BLaER1 treated with 17β-estradiol and CSF1 and Interleukin-3, amounts not matched to agents 10 nM and 100 nM (cell line): ENCODE measurements around the gene PTPN3.

ENCODE experiments used
- H3K27ac ChIP-seq, 11 experiments: shearing (Covaris generic); formaldehyde crosslinking; 2 replicates each; pipeline ENCODE4 v1.8.1; 2022
- H3K27me3 ChIP-seq, 11 experiments: shearing (Covaris generic); formaldehyde crosslinking; 2 replicates each; pipeline ENCODE4 v1.8.1; 2022
- H3K36me3 ChIP-seq, 11 experiments: shearing (Covaris generic); formaldehyde crosslinking; 2 replicates each; pipeline ENCODE4 v1.8.1; 2022
- H3K4me1 ChIP-seq, 10 experiments: shearing (Covaris generic); formaldehyde crosslinking; 2 replicates each; pipeline ENCODE4 v1.8.1; 2022
- H3K4me2 ChIP-seq, 11 experiments: shearing (Covaris generic); formaldehyde crosslinking; 2 replicates each; pipeline ENCODE4 v1.8.1; 2022
- H3K4me3 ChIP-seq, 10 experiments: shearing (Covaris generic); formaldehyde crosslinking; 2 replicates each; pipeline ENCODE4 v1.8.1; 2022
- H3K9ac ChIP-seq, 11 experiments: shearing (Covaris generic); formaldehyde crosslinking; 2 replicates each; pipeline ENCODE4 v1.8.1; 2022
- H3K9me3 ChIP-seq, 11 experiments: shearing (Covaris generic); formaldehyde crosslinking; replicated peaks in 1 of 11; 2 replicates each; pipeline ENCODE4 v1.8.1; 2022
- H4K20me1 ChIP-seq, 11 experiments: shearing (Covaris generic); formaldehyde crosslinking; 2 replicates each; pipeline ENCODE4 v1.8.1; 2022
- Cebpa-rat ChIP-seq, 11 experiments: shearing (Covaris generic); IDR thresholded peaks; 2 replicates each; pipeline ENCODE4 v1.8.1; 2022

PTPN3 gene

GRCh38 chr9:109449036-109449798, 48.9 kb downstream of the PTPN3 start:
- H3K4me3 ChIP-seq, result no peak overlapping the region
- H3K4me2 ChIP-seq, result peak overlapping the region in 4 of 11 experiments; percentile 2 to 69 (median 20); a peak in 2 of 22 replicates
- no peak overlapping the region for H3K9ac ChIP-seq
- H3K9me3 ChIP-seq, result peaks cover 0 to 15% (median 7%) of the 10 kb centered on the region in 11 experiments; a peak in 10 of 22 replicates
- no peaks in the 10 kb centered on the region for H3K36me3 ChIP-seq
- peaks cover 0 to 20% (median 0%) of the 10 kb centered on the region in 11 experiments; a peak in 3 of 22 replicates for H4K20me1 ChIP-seq
- peaks cover 0 to 99% (median 0%) of the 10 kb centered on the region in 11 experiments; a peak in 8 of 22 replicates for H3K27me3 ChIP-seq
- no peak for TF ChIP-seq Cebpa-rat (IDR thresholded peaks at IDR 0.05)
- H3K27ac ChIP-seq, result no peak overlapping the region
- H3K4me1 ChIP-seq, result peaks cover 23 to 64% (median 33%) of the 10 kb centered on the region in 10 experiments

GRCh38 chr9:109448223-109448622, 49.9 kb downstream of the PTPN3 start:
- Histone ChIP-seq H3K4me3 (no peak overlapping the region), H3K4me2 (peak overlapping the region; percentile 40 to 89 (median 69); a peak in 21 of 22 replicates), H3K27me3 (peaks cover 0 to 99% (median 0%) of the 10 kb centered on the region in 11 experiments; a peak in 8 of 22 replicates), H4K20me1 (peaks cover 0 to 20% (median 0%) of the 10 kb centered on the region in 11 experiments; a peak in 3 of 22 replicates), H3K27ac (peak overlapping the region in 4 of 11 experiments; percentile 30 to 66 (median 41); a peak in 6 of 22 replicates), H3K9ac (peak overlapping the region in 1 of 11 experiments; percentile 17; a peak in 1 of 22 replicates), H3K9me3 (peaks cover 0 to 15% (median 7%) of the 10 kb centered on the region in 11 experiments; a peak in 10 of 22 replicates), H3K36me3 (no peaks in the 10 kb centered on the region), H3K4me1 (peaks cover 23 to 60% (median 33%) of the 10 kb centered on the region in 10 experiments)
- TF ChIP-seq Cebpa-rat (IDR thresholded peaks at IDR 0.05), result no peak

- Histone ChIP-seq H3K9ac (peak overlapping the region in 1 of 11 experiments; percentile 17; a peak in 1 of 22 replicates), H3K36me3 (no peaks in the 10 kb centered on the region), H3K27me3 (peaks cover 0 to 99% (median 0%) of the 10 kb centered on the region in 11 experiments; a peak in 8 of 22 replicates), H3K27ac (peak overlapping the region in 4 of 11 experiments; percentile 30 to 66 (median 41); a peak in 6 of 22 replicates), H3K4me1 (peaks cover 23 to 60% (median 33%) of the 10 kb centered on the region in 10 experiments), H3K4me3 (no peak overlapping the region), H3K9me3 (peaks cover 0 to 15% (median 7%) of the 10 kb centered on the region in 11 experiments; a peak in 10 of 22 replicates), H3K4me2 (peak overlapping the region; percentile 40 to 89 (median 69)), H4K20me1 (peaks cover 0 to 20% (median 0%) of the 10 kb centered on the region in 11 experiments; a peak in 3 of 22 replicates)
- no peak for TF ChIP-seq Cebpa-rat (IDR thresholded peaks at IDR 0.05)
Measured at GRCh38 chr9:109447329-109448076, 50.6 kb downstream of the PTPN3 start.

GRCh38 chr9:109444771-109445320, 53.3 kb downstream of the PTPN3 start:
- no peak overlapping the region for H3K27ac ChIP-seq
- no peak for TF ChIP-seq Cebpa-rat (IDR thresholded peaks at IDR 0.05)

GRCh38 chr9:109442716-109443115, 55.4 kb downstream of the PTPN3 start:
- no peaks in the 10 kb centered on the region for H3K36me3 ChIP-seq
- no peak overlapping the region for H3K4me2 ChIP-seq
- H3K9me3 ChIP-seq, result 0 out of 22 replicates have a peak, but pooled peaks cover 0 to 5% (median 0%) of the 10 kb centered on the region in 11 experiments
- H4K20me1 ChIP-seq, result peaks cover 0 to 43% (median 0%) of the 10 kb centered on the region in 11 experiments; a peak in 5 of 22 replicates
- H3K27ac ChIP-seq, result no peak overlapping the region
- TF ChIP-seq Cebpa-rat (IDR thresholded peaks at IDR 0.05), result no peak
- no peak overlapping the region for H3K9ac ChIP-seq
- H3K27me3 ChIP-seq, result peaks cover 0 to 90% (median 0%) of the 10 kb centered on the region in 11 experiments; a peak in 8 of 22 replicates
- no peak overlapping the region for H3K4me3 ChIP-seq
- H3K4me1 ChIP-seq, result peaks cover 34 to 66% (median 44%) of the 10 kb centered on the region in 10 experiments

More at GRCh38 chr9:109444771-109445320, 53.3 kb downstream of the PTPN3 start:
- Histone ChIP-seq H3K4me3 (no peak overlapping the region), H3K4me2 (peak overlapping the region in 5 of 11 experiments; percentile 2 to 89 (median 38); a peak in 6 of 22 replicates), H3K27me3 (peaks cover 0 to 90% (median 0%) of the 10 kb centered on the region in 11 experiments; a peak in 8 of 22 replicates), H3K4me1 (peaks cover 34 to 68% (median 48%) of the 10 kb centered on the region in 10 experiments), H3K9me3 (peaks cover 0 to 15% (median 7%) of the 10 kb centered on the region in 11 experiments; a peak in 10 of 22 replicates), H3K36me3 (no peaks in the 10 kb centered on the region), H4K20me1 (peaks cover 0 to 36% (median 0%) of the 10 kb centered on the region in 11 experiments; a peak in 5 of 22 replicates), H3K9ac (no peak overlapping the region)

GRCh38 chr9:109441296-109441695, 56.8 kb downstream of the PTPN3 start:
- 0 out of 22 replicates have a peak, but pooled peaks cover 0 to 5% (median 0%) of the 10 kb centered on the region in 11 experiments for H3K9me3 ChIP-seq
- no peaks in the 10 kb centered on the region for H3K36me3 ChIP-seq
- peaks cover 25 to 60% (median 37%) of the 10 kb centered on the region in 10 experiments for H3K4me1 ChIP-seq
- peaks cover 0 to 42% (median 0%) of the 10 kb centered on the region in 11 experiments; a peak in 4 of 22 replicates for H4K20me1 ChIP-seq
- no peak overlapping the region for H3K4me3 ChIP-seq
- TF ChIP-seq Cebpa-rat (IDR thresholded peaks at IDR 0.05), result no peak
- H3K27me3 ChIP-seq, result peaks cover 0 to 87% (median 0%) of the 10 kb centered on the region in 11 experiments; a peak in 8 of 22 replicates
- H3K4me2 ChIP-seq, result peak overlapping the region; percentile 26 to 73 (median 57)
- no peak overlapping the region for H3K9ac ChIP-seq
- peak overlapping the region in 1 of 11 experiments; percentile 55; a peak in 1 of 22 replicates for H3K27ac ChIP-seq

- Histone ChIP-seq H3K36me3 (no peaks in the 10 kb centered on the region), H3K27ac (peak overlapping the region in 1 of 11 experiments; percentile 55; a peak in 1 of 22 replicates), H3K27me3 (peaks cover 0 to 83% (median 0%) of the 10 kb centered on the region in 11 experiments; a peak in 8 of 22 replicates), H3K4me2 (peak overlapping the region; percentile 32 to 73 (median 59)), H3K9me3 (0 out of 22 replicates have a peak, but pooled peaks cover 0 to 1% (median 0%) of the 10 kb centered on the region in 11 experiments), H3K4me1 (peaks cover 25 to 55% (median 35%) of the 10 kb centered on the region in 10 experiments), H4K20me1 (peaks cover 0 to 42% (median 0%) of the 10 kb centered on the region in 11 experiments; a peak in 4 of 22 replicates), H3K9ac (no peak overlapping the region), H3K4me3 (no peak overlapping the region)
- TF ChIP-seq Cebpa-rat (IDR thresholded peaks at IDR 0.05), result peak in 1 of 11 experiments; percentile 35; a peak in 1 of 22 replicates
Measured at GRCh38 chr9:109440797-109441287, 57.3 kb downstream of the PTPN3 start.
